Aorta (tissue), 5 donors: ENCODE measurements around the gene PROB1. TPM values are rescaled to one million over a fixed set of nuclear protein-coding genes. Genes with fewer than 3 reads are reported as not detected.

Experiments
- ATAC-seq: fragments of 200-7000 bp; cut with Tn5 transposase; one replicate; pipeline ENCODE4 v1.9.1; 2022; ENCODE audit warnings: moderate library complexity; ENCODE audit not compliant: low FRiP score
- DNase-seq, 2 donors: peaks; one replicate each; pipeline ENCODE4 v3.0.0-alpha.2; 2020
- H3K27ac ChIP-seq, 2 donors: one replicate each; pipeline ENCODE4 v1.5.1; 2013; ENCODE audit warnings: low read length in 2 of 2, mild to moderate bottlenecking in 2 of 2, moderate library complexity in 2 of 2, control low read depth in 1 of 2, inconsistent platforms in 1 of 2, low read depth in 1 of 2
- H3K27me3 ChIP-seq, 2 donors: one replicate each; pipeline ENCODE4 v1.6.1; 2013; ENCODE audit warnings: control low read depth in 1 of 2, low read length in 1 of 2, mild to moderate bottlenecking in 1 of 2, moderate library complexity in 1 of 2; ENCODE audit not compliant: insufficient read depth in 2 of 2, control insufficient read depth in 1 of 2
- H3K36me3 ChIP-seq, 2 donors: one replicate each; pipeline ENCODE4 v1.6.1; 2013; ENCODE audit warnings: control low read depth in 1 of 2, low read length in 1 of 2, mild to moderate bottlenecking in 1 of 2; ENCODE audit not compliant: insufficient read depth in 2 of 2, control insufficient read depth in 1 of 2
- H3K4me1 ChIP-seq, 2 donors: one replicate each; pipeline ENCODE4 v1.6.1; 2013; ENCODE audit warnings: low read length in 2 of 2, control low read depth in 1 of 2, mild to moderate bottlenecking in 1 of 2, moderate library complexity in 1 of 2; ENCODE audit not compliant: insufficient read depth in 2 of 2, control insufficient read depth in 1 of 2
- H3K4me3 ChIP-seq, 2 donors: one replicate each; pipeline ENCODE4 v1.5.1; 2013; ENCODE audit warnings: low read length in 2 of 2, control low read depth in 1 of 2, mild to moderate bottlenecking in 1 of 2
- H3K9me3 ChIP-seq: one replicate; pipeline ENCODE4 v1.6.1; 2013; ENCODE audit warnings: mild to moderate bottlenecking, low read length; ENCODE audit not compliant: control insufficient read depth
- WGBS, 2 donors: extraction: QIAGEN DNeasy Blood & Tissue Kit; methylation state at CpG; one replicate each; pipeline ENCODE4 v1.1.7; 2013; 5-methylcytosine and 5-hydroxymethylcytosine counted together
- intact Hi-C, 2 donors: fragments of 100-400 bp; cut with DNase I; formaldehyde crosslinking; loops; one replicate each; pipeline versions ENCODE4 v1.14.2 to v1.15.0; 2022
- polyA plus RNA-seq, 2 donors: library from polyadenylated mRNA; stranded (reverse); fragments of 200-250 nt; gene quantifications; one replicate each; pipeline ENCODE4 v1.2.3, GENCODE V29; 2013
- total RNA-seq, 2 donors: library from RNA; stranded (reverse); fragmentation: NEBNext Ultra II Directional; extraction: Animal tissue kit (Norgen Biotek cat#: 25700); gene quantifications; one replicate each; pipeline ENCODE4 v1.2.1, GENCODE V29; 2021
- donor health status: healthy with polysubstance abuse.
- donor health status: Bipolar disorder and iron deficiency.
- donor health status: DM: no; HTN: no; CAD: no.
- donor health status: DM: no; HTN: no; CAD: no.
- donor health status: DM: yes; HTN: yes; CAD: no.

Gene PROB1
- total and polyA plus RNA-seq, 4 donors = 0.13 to 3.0 (median 1.1) TPM

- ATAC-seq = no peak
- Histone ChIP-seq H3K27me3 (no peaks in the 10 kb centered on the region), H3K27ac (no peak overlapping the region), H3K4me3 (no peak overlapping the region), H3K9me3 (no peaks in the 10 kb centered on the region), H3K36me3 (no peaks in the 10 kb centered on the region), H3K4me1 (no peaks in the 10 kb centered on the region)
- DNase-seq = peak; percentile 50 to 67
- intact Hi-C loops = no loop called here
- WGBS, 2 donors = 8% methylated on average over 6 of the region's 6 CpGs
Measured at GRCh38 chr5:139397921-139398320, 3.0 kb upstream of the PROB1 start.

DNA sequence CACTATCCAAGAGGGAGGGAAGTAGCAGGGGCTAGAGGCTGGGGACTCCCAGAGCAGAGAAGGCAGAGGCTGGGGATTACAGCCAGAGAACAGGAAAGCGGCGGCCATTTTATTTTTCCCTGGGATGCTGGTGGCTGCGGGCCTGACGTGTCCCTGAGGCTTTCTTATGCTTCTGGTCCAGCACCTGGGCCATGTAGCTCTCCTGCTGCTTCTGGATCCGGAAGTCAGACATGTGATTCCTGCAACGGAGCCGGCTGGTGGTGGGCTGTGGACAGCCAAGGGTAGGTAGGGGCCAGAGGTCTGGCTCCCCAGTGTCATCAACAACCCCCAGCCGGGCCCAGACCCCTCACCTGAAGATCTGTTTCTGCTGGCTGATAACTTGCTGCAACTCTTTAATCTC lies 1.8 kb upstream of the PROB1 start:
- intact Hi-C loops = no loop called here
- no peaks in the 10 kb centered on the region for H3K27me3 ChIP-seq
- H3K27ac ChIP-seq = no peak overlapping the region
- no peaks in the 10 kb centered on the region for H3K9me3 ChIP-seq
- no peak overlapping the region for H3K4me3 ChIP-seq
- DNase-seq (peak in 1 of 2 donors; percentile 39), ATAC-seq (no peak)
- 90 to 96% methylated on average over 8 of the region's 8 CpGs for WGBS, 2 donors
- no peaks in the 10 kb centered on the region for H3K4me1 ChIP-seq
- no peaks in the 10 kb centered on the region for H3K36me3 ChIP-seq

DNA sequence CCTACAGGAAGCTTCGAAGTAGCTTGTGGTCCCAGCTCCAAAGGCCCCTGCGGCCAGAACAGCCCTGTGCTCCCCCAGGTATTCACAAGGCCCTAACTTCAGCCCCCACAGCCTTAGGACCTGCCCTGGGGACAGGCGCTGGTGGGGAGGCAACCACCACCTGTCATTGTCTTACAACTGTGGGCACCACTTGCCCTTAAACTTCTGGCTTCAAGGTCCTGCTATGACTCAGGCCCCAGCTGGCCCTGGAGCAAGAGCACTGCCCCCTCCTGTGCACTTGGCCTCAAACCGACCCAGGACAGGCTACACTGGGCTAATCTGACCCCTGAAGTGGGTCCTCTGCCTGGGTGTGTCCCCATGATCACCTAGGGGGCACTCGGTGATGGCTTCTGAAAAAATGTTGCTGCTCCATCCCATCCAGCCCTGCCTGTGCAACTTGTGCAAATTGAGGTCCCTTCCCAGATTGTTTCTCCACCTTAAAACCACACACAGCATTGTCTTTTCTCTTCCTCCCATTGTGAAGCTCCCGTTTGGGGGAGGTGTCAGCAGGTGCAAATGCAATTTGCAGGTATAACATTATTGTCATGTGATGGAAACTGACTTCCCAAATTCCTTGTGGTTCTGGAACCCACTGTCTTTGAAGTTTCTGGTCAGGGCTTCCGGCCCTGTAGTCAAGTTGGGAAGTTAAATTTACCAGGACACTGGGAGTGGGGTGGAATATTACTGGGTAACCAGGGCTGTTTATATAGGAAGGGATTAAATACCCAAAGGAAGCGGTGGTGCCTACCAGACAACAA lies 1.1 kb upstream of the PROB1 start:
- Histone ChIP-seq H3K4me1 (no peaks in the 10 kb centered on the region), H3K9me3 (no peaks in the 10 kb centered on the region), H3K27me3 (no peaks in the 10 kb centered on the region), H3K4me3 (no peak overlapping the region), H3K27ac (no peak overlapping the region), H3K36me3 (no peaks in the 10 kb centered on the region)
- DNase-seq (no peak), ATAC-seq (no peak)
- intact Hi-C loops = no loop called here
- WGBS, 2 donors = 84 to 88% methylated on average over 8 of the region's 8 CpGs

DNA sequence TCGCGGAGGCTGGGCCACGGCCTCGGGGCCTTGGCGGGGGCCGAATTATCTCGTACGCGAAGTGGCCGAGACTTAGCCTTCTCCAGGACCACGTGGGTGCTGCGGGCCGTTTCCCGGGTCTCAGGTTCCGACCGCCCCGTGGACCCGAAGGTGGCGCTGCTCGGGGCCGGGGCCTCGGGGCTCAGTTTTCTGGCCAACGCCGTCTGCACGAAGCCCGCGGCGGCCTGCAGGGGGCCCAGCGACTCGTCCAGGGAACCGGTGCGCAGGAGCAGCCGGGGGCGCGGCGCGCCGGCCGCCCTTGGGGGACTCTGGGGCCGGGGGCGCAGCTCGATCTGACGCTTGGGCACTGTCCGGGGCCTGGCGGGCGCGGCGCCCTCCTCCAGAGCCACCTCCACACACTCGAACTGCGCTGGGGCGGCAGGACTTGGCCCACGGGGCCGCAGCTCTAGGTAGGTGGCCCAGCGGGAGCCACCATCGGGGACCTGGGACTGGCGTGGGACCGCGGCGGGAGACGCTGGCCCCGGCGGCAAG lies 716 bp downstream of the PROB1 start:
- Histone ChIP-seq H3K27ac (no peak overlapping the region), H3K27me3 (no peaks in the 10 kb centered on the region), H3K4me3 (peak overlapping the region; percentile 1 to 9), H3K36me3 (no peaks in the 10 kb centered on the region), H3K9me3 (no peaks in the 10 kb centered on the region), H3K4me1 (no peaks in the 10 kb centered on the region)
- DNase-seq (peak in 1 of 2 donors; percentile 88), ATAC-seq (peak; percentile 22)
- WGBS, 2 donors = 2 to 3% methylated on average over 36 to 62 of the region's 62 CpGs
- intact Hi-C loops = no loop called here

- DNase-seq = peak in 1 of 2 donors; percentile 43
- Histone ChIP-seq H3K4me1 (no peaks in the 10 kb centered on the region), H3K36me3 (no peaks in the 10 kb centered on the region), H3K27me3 (no peaks in the 10 kb centered on the region), H3K9me3 (no peaks in the 10 kb centered on the region), H3K4me3 (peak overlapping the region; percentile 1 to 9), H3K27ac (no peak overlapping the region)
- 6 to 8% methylated on average over 49 of the region's 49 CpGs for WGBS, 2 donors
- no peak for ATAC-seq
- intact Hi-C loops = no loop called here
Measured at GRCh38 chr5:139393497-139394122, 1.3 kb downstream of the PROB1 start.

DNA sequence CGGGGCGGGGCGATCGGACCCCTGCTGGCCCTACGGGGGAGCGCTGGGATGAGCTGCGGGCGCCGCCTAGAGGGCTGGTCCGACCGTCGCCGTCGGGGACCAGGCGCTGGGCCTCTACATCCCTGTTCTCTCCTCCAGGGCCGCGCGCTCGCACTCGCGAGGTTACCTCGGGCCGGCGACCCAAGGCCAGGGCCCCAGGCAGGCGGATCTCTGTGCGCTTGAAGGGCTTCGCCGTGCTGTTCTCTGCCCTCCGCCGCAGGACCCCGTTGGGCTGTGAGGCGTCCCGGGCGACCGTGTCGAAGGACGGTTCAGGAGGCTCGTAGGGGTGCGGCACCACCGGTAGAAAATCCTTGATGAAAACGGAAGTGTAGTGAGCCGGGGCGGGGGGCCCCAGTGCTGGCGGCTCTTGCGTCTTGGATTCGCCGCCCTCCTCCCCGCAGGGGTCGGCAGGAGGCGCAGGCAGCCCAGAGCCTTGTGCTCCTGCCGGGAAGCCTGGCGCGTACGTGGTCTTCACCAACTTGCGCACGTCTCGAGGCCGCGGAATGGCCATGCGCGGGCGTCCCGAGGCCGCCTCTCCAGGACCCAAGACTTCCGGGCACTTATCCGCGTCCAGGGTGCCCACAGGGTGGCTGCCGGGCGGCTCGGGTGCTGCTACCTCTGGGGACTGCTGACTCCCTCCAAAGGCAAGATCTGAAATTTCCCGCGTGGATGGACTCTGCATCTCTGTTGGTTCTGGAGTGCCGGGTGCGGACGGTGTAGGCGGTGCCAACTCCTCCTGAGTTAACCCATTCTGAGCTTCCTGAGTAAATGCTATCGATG lies 2.0 kb downstream of the PROB1 start:
- peak overlapping the region; percentile 3 to 9 for H3K4me3 ChIP-seq
- no peaks in the 10 kb centered on the region for H3K27me3 ChIP-seq
- H3K36me3 ChIP-seq = no peaks in the 10 kb centered on the region
- no peaks in the 10 kb centered on the region for H3K9me3 ChIP-seq
- intact Hi-C loops = no loop called here
- ATAC-seq = peak; percentile 49
- 3 to 5% methylated on average over 53 to 77 of the region's 77 CpGs for WGBS, 2 donors
- H3K27ac ChIP-seq = no peak overlapping the region
- DNase-seq = peak; percentile 73 to 87
- no peaks in the 10 kb centered on the region for H3K4me1 ChIP-seq

- no peaks in the 10 kb centered on the region for H3K27me3 ChIP-seq
- ATAC-seq = no peak
Measured at GRCh38 chr5:139392324-139392677, 2.6 kb downstream of the PROB1 start.

DNA sequence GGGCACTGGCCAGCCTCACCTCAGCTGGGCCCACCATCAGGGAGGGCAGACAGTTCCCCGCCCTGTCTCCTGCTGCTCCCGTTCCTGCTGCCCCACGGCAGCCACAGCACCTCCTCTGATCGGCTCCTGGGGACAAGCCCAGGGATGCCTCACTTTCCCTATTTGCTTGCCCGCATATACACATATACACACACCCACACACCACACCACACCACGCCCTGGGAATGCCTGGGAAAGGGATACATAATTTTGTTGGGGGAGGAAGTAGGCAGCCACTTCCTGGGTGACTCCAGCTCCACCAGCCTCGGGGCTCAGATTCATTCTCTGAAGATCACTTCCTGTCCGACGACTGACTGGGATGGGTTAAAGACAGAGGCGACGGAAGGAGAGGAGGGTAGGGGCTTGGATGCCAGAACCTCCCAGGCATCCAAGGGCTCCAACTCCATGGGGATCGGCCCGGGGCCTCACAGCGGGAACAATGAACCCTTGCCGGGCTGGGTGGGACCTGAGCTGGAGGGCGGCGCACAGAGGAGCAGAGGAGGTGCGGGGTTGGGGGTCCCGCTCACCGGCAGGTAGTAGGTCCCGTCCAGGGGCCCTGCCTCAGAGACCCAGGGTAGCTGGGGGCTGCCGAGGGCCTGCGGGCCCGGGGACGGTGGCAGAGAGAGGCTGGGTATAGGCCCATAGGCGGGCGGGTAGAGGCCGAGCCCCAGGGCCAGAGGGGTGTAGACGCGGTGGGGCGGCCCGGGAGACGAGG lies 3.2 kb downstream of the PROB1 start:
- intact Hi-C loops = no loop called here
- H3K4me3 ChIP-seq = no peak overlapping the region
- 78 to 81% methylated on average over 28 to 33 of the region's 33 CpGs for WGBS, 2 donors
- ATAC-seq = no peak
- no peaks in the 10 kb centered on the region for H3K36me3 ChIP-seq
- no peak for DNase-seq
- no peaks in the 10 kb centered on the region for H3K9me3 ChIP-seq
- H3K4me1 ChIP-seq = no peaks in the 10 kb centered on the region
- H3K27me3 ChIP-seq = no peaks in the 10 kb centered on the region
- H3K27ac ChIP-seq = no peak overlapping the region

More at GRCh38 chr5:139392324-139392677, 2.6 kb downstream of the PROB1 start:
- Histone ChIP-seq H3K4me1 (no peaks in the 10 kb centered on the region), H3K4me3 (no peak overlapping the region), H3K27ac (no peak overlapping the region), H3K36me3 (no peaks in the 10 kb centered on the region), H3K9me3 (no peaks in the 10 kb centered on the region)
- peak in 1 of 2 donors; percentile 74 for DNase-seq
- intact Hi-C loops = no loop called here
- WGBS, 2 donors = 14 to 28% methylated on average over 35 to 36 of the region's 36 CpGs
